Astrocyte of the spinal cord (primary cell): ENCODE measurements around the gene FBXW12.
A peak's percentile ranks its signal among the peaks of the same experiment; 100 is the strongest.
"Not testable (repeated sequence)": the region's sequence is repeated elsewhere in the genome, so short reads cannot be mapped to it uniquely, and the experiment has no call there.

Experiments
- DNase-seq: peaks from one replicate; pipeline ENCODE4 v3.0.0; 2011; ENCODE audit warnings: low read depth, low spot score
- H3K4me3 ChIP-seq: 2 replicates; pipeline ENCODE4 v1.5.1; 2011; ENCODE audit warnings: low read depth, mild to moderate bottlenecking, low read length, moderate library complexity
- CTCF ChIP-seq: IDR thresholded peaks from 2 replicates; pipeline ENCODE4 v1.5.1; 2012; ENCODE audit warnings: low read depth, mild to moderate bottlenecking, low read length, inconsistent platforms
- in situ Hi-C: cut with HindIII; loops from 2 replicates; pipeline ENCODE4 v1.10.0; 2017; ENCODE audit warnings: low sequenced_read_pairs

Gene FBXW12

GRCh38 chr3:48398701-48399386 is 26.8 kb downstream of the FBXW12 start:
- in situ Hi-C loops, result no loop called here
- no peak for DNase-seq
- no peak for TF ChIP-seq CTCF

GRCh38 chr3:48399387-48400172 is 27.6 kb downstream of the FBXW12 start:
- TF ChIP-seq CTCF, result no peak
- in situ Hi-C loops, result no loop called here
- no peak for DNase-seq
- H3K4me3 ChIP-seq, result no peak overlapping the region

More at GRCh38 chr3:48398701-48399386, 26.8 kb downstream of the FBXW12 start:
- no peak overlapping the region for H3K4me3 ChIP-seq

GRCh38 chr3:48400824-48401433 is 28.9 kb downstream of the FBXW12 start:
- in situ Hi-C loops, result no loop called here
- H3K4me3 ChIP-seq, result no peak overlapping the region
- TF ChIP-seq CTCF, result peak; percentile 58
- peak; percentile 35 for DNase-seq

GRCh38 chr3:48401434-48401901 is 29.4 kb downstream of the FBXW12 start:
- DNase-seq, H3K4me3 ChIP-seq, in situ Hi-C loops: not testable (repeated sequence)

- no peak for TF ChIP-seq CTCF
- DNase-seq, result peak; percentile 94
- in situ Hi-C loops, result no loop called here
- no peak overlapping the region for H3K4me3 ChIP-seq
Measured at GRCh38 chr3:48402281-48402732, 30.3 kb downstream of the FBXW12 start.

GRCh38 chr3:48402907-48403306 is 30.9 kb downstream of the FBXW12 start:
- no peak overlapping the region for H3K4me3 ChIP-seq
- in situ Hi-C loops, result no loop called here
- no peak for DNase-seq
- no peak for TF ChIP-seq CTCF
